Measurements from ENCODE around the gene SLC25A4. TPM values are rescaled to one million over a fixed set of nuclear protein-coding genes. Genes with fewer than 3 reads are reported as not detected.

SLC25A4 gene
- 29.5 TPM for polyA plus RNA-seq (2012; ENCODE audit: low read depth, missing spikeins)

GRCh38 chr4:185142912-185143600, at the start of gene SLC25A4:
SLC25A4 (plus strand) TSS chr4:185143266; CDS start chr4:185143373, 107 bp downstream.
- FAIRE-seq, result peak; percentile 98
- peak; percentile 89 for DNase-seq (ENCODE audit: insufficient read length, low spot score)
- peak; percentile 95 for TF ChIP-seq POLR2AphosphoS5 (IDR thresholded peaks at IDR 0.05; ENCODE audit: low read depth, low read length)
- TF ChIP-seq TAF1 (IDR thresholded peaks at IDR 0.05; ENCODE audit: low read depth, low read length), result peak; percentile 87
- peak; percentile 97 for TF ChIP-seq POLR2A (IDR thresholded peaks at IDR 0.05; ENCODE audit: low read depth, low read length)
- TF ChIP-seq POU2F2 (IDR thresholded peaks at IDR 0.05; ENCODE audit: low read depth, low read length), result peak; percentile 67
- peak; percentile 75 for TF ChIP-seq PAX5 (IDR thresholded peaks at IDR 0.05; ENCODE audit: insufficient read depth, low read length, severe bottlenecking)
- TF ChIP-seq SPI1 (IDR thresholded peaks at IDR 0.05; ENCODE audit: low read depth, low read length), result no peak

- FAIRE-seq (no peak), DNase-seq (ENCODE audit: insufficient read length, low spot score) (no peak)
- no peak for TF ChIP-seq POU2F2 (IDR thresholded peaks at IDR 0.05; ENCODE audit: low read depth, low read length)
- no peak for TF ChIP-seq SPI1 (IDR thresholded peaks at IDR 0.05; ENCODE audit: low read depth, low read length)
- no peak for TF ChIP-seq POLR2A (IDR thresholded peaks at IDR 0.05; ENCODE audit: low read depth, low read length)
- no peak for TF ChIP-seq PAX5 (IDR thresholded peaks at IDR 0.05; ENCODE audit: insufficient read depth, low read length, severe bottlenecking)
- TF ChIP-seq TAF1 (IDR thresholded peaks at IDR 0.05; ENCODE audit: low read depth, low read length), result no peak
- no peak for TF ChIP-seq POLR2AphosphoS5 (IDR thresholded peaks at IDR 0.05; ENCODE audit: low read depth, low read length)
These were observed 49.5 kb upstream of the SLC25A4 start for GRCh38 chr4:185093603-185094002.

- DNase-seq (ENCODE audit: insufficient read length, low spot score), result no peak
- no peak for TF ChIP-seq POLR2AphosphoS5 (IDR thresholded peaks at IDR 0.05; ENCODE audit: low read depth, low read length)
- TF ChIP-seq TAF1 (IDR thresholded peaks at IDR 0.05; ENCODE audit: low read depth, low read length), result no peak
- TF ChIP-seq PAX5 (IDR thresholded peaks at IDR 0.05; ENCODE audit: insufficient read depth, low read length, severe bottlenecking), result no peak
- no peak for TF ChIP-seq POLR2A (IDR thresholded peaks at IDR 0.05; ENCODE audit: low read depth, low read length)
- TF ChIP-seq POU2F2 (IDR thresholded peaks at IDR 0.05; ENCODE audit: low read depth, low read length), result no peak
- TF ChIP-seq SPI1 (IDR thresholded peaks at IDR 0.05; ENCODE audit: low read depth, low read length), result no peak
These were observed 46.9 kb upstream of the SLC25A4 start for GRCh38 chr4:185096032-185096653.

GRCh38 chr4:185098474-185098873, 44.6 kb upstream of the SLC25A4 start:
- TF ChIP-seq PAX5 (IDR thresholded peaks at IDR 0.05; ENCODE audit: insufficient read depth, low read length, severe bottlenecking), result no peak
- no peak for TF ChIP-seq POU2F2 (IDR thresholded peaks at IDR 0.05; ENCODE audit: low read depth, low read length)
- no peak for TF ChIP-seq SPI1 (IDR thresholded peaks at IDR 0.05; ENCODE audit: low read depth, low read length)
- TF ChIP-seq TAF1 (IDR thresholded peaks at IDR 0.05; ENCODE audit: low read depth, low read length), result no peak
- no peak for TF ChIP-seq POLR2AphosphoS5 (IDR thresholded peaks at IDR 0.05; ENCODE audit: low read depth, low read length)
- TF ChIP-seq POLR2A (IDR thresholded peaks at IDR 0.05; ENCODE audit: low read depth, low read length), result no peak
- DNase-seq (ENCODE audit: insufficient read length, low spot score) (no peak), FAIRE-seq (no peak)

More at GRCh38 chr4:185096032-185096653, 46.9 kb upstream of the SLC25A4 start:
- no peak for FAIRE-seq

- DNase-seq (ENCODE audit: insufficient read length, low spot score), result no peak
- TF ChIP-seq PAX5 (IDR thresholded peaks at IDR 0.05; ENCODE audit: insufficient read depth, low read length, severe bottlenecking), result no peak
- TF ChIP-seq TAF1 (IDR thresholded peaks at IDR 0.05; ENCODE audit: low read depth, low read length), result no peak
- no peak for TF ChIP-seq SPI1 (IDR thresholded peaks at IDR 0.05; ENCODE audit: low read depth, low read length)
- no peak for TF ChIP-seq POU2F2 (IDR thresholded peaks at IDR 0.05; ENCODE audit: low read depth, low read length)
- no peak for TF ChIP-seq POLR2AphosphoS5 (IDR thresholded peaks at IDR 0.05; ENCODE audit: low read depth, low read length)
- no peak for TF ChIP-seq POLR2A (IDR thresholded peaks at IDR 0.05; ENCODE audit: low read depth, low read length)
- FAIRE-seq, result no peak
These were observed 43.9 kb upstream of the SLC25A4 start for GRCh38 chr4:185099024-185099682.

GRCh38 chr4:185099940-185100339, 43.1 kb upstream of the SLC25A4 start:
- no peak for DNase-seq (ENCODE audit: insufficient read length, low spot score)
- FAIRE-seq, result no peak
- TF ChIP-seq POLR2A (IDR thresholded peaks at IDR 0.05; ENCODE audit: low read depth, low read length) (no peak), TAF1 (IDR thresholded peaks at IDR 0.05; ENCODE audit: low read depth, low read length) (no peak), POLR2AphosphoS5 (IDR thresholded peaks at IDR 0.05; ENCODE audit: low read depth, low read length) (no peak), SPI1 (IDR thresholded peaks at IDR 0.05; ENCODE audit: low read depth, low read length) (no peak), PAX5 (IDR thresholded peaks at IDR 0.05; ENCODE audit: insufficient read depth, low read length, severe bottlenecking) (no peak), POU2F2 (IDR thresholded peaks at IDR 0.05; ENCODE audit: low read depth, low read length) (no peak)

GRCh38 chr4:185100423-185100822, 42.6 kb upstream of the SLC25A4 start:
- DNase-seq (ENCODE audit: insufficient read length, low spot score) (no peak), FAIRE-seq (no peak)
- no peak for TF ChIP-seq POLR2AphosphoS5 (IDR thresholded peaks at IDR 0.05; ENCODE audit: low read depth, low read length)
- TF ChIP-seq POU2F2 (IDR thresholded peaks at IDR 0.05; ENCODE audit: low read depth, low read length), result no peak
- no peak for TF ChIP-seq PAX5 (IDR thresholded peaks at IDR 0.05; ENCODE audit: insufficient read depth, low read length, severe bottlenecking)

- DNase-seq (ENCODE audit: insufficient read length, low spot score), result no peak
- FAIRE-seq, result no peak
- TF ChIP-seq PAX5 (IDR thresholded peaks at IDR 0.05; ENCODE audit: insufficient read depth, low read length, severe bottlenecking) (no peak), POLR2AphosphoS5 (IDR thresholded peaks at IDR 0.05; ENCODE audit: low read depth, low read length) (no peak), POLR2A (IDR thresholded peaks at IDR 0.05; ENCODE audit: low read depth, low read length) (no peak), TAF1 (IDR thresholded peaks at IDR 0.05; ENCODE audit: low read depth, low read length) (no peak), POU2F2 (IDR thresholded peaks at IDR 0.05; ENCODE audit: low read depth, low read length) (no peak), SPI1 (IDR thresholded peaks at IDR 0.05; ENCODE audit: low read depth, low read length) (no peak)
These were observed 41.6 kb upstream of the SLC25A4 start for GRCh38 chr4:185101354-185101890.

GRCh38 chr4:185104733-185105132, 38.3 kb upstream of the SLC25A4 start:
- no peak for FAIRE-seq
- TF ChIP-seq SPI1 (IDR thresholded peaks at IDR 0.05; ENCODE audit: low read depth, low read length) (no peak), POLR2A (IDR thresholded peaks at IDR 0.05; ENCODE audit: low read depth, low read length) (no peak), POLR2AphosphoS5 (IDR thresholded peaks at IDR 0.05; ENCODE audit: low read depth, low read length) (no peak), PAX5 (IDR thresholded peaks at IDR 0.05; ENCODE audit: insufficient read depth, low read length, severe bottlenecking) (no peak), TAF1 (IDR thresholded peaks at IDR 0.05; ENCODE audit: low read depth, low read length) (no peak), POU2F2 (IDR thresholded peaks at IDR 0.05; ENCODE audit: low read depth, low read length) (no peak)

More at GRCh38 chr4:185104733-185105132, 38.3 kb upstream of the SLC25A4 start:
- DNase-seq (ENCODE audit: insufficient read length, low spot score), result no peak

All from GM12891 (cell line).